GM18526 (cell line): ENCODE results near the gene PRCP.

Experiments used
- POLR2A ChIP-seq: IDR thresholded peaks from 3 replicates; pipeline ENCODE4 v1.6.1; 2011; ENCODE audit not compliant: insufficient read length; ENCODE audit errors: extremely low read depth

The PRCP gene

GRCh38 chr11:82900277-82901164 lies at the start of gene PRCP:
Gene PRCP (minus strand): TSS chr11:82900430. CDS start chr11:82900402, 28 bp downstream.
- peak; percentile 79 for TF ChIP-seq POLR2A

GRCh38 chr11:82949352-82949751 lies 49.1 kb upstream of the PRCP start:
- no peak for TF ChIP-seq POLR2A

- TF ChIP-seq POLR2A: no peak
Observed at GRCh38 chr11:82945682-82946081, 45.5 kb upstream of the PRCP start.

GRCh38 chr11:82944198-82944597 lies 44.0 kb upstream of the PRCP start:
- TF ChIP-seq POLR2A: no peak

- TF ChIP-seq POLR2A: no peak
Observed at GRCh38 chr11:82942376-82942775, 42.1 kb upstream of the PRCP start.

- TF ChIP-seq POLR2A: no peak
Observed at GRCh38 chr11:82939456-82939855, 39.2 kb upstream of the PRCP start.

- no peak for TF ChIP-seq POLR2A
Observed at GRCh38 chr11:82937554-82937953, 37.3 kb upstream of the PRCP start.

GRCh38 chr11:82936261-82936660 lies 36.0 kb upstream of the PRCP start:
- no peak for TF ChIP-seq POLR2A

- no peak for TF ChIP-seq POLR2A
Observed at GRCh38 chr11:82932564-82932963, 32.3 kb upstream of the PRCP start.

- no peak for TF ChIP-seq POLR2A
Observed at GRCh38 chr11:82930734-82931133, 30.5 kb upstream of the PRCP start.

- TF ChIP-seq POLR2A: no peak
Observed at GRCh38 chr11:82930229-82930628, 30.0 kb upstream of the PRCP start.

- TF ChIP-seq POLR2A: no peak
Observed at GRCh38 chr11:82929121-82929520, 28.9 kb upstream of the PRCP start.

- TF ChIP-seq POLR2A: no peak
Observed at GRCh38 chr11:82927264-82927880, 27.1 kb upstream of the PRCP start.

GRCh38 chr11:82924522-82925224 lies 24.4 kb upstream of the PRCP start:
- TF ChIP-seq POLR2A: no peak

GRCh38 chr11:82909015-82909640 lies 8.9 kb upstream of the PRCP start:
- TF ChIP-seq POLR2A: no peak
